Natural killer cell (primary cell): ENCODE measurements around the gene RSPH1. TPM values are rescaled to one million over a fixed set of nuclear protein-coding genes. Genes with fewer than 3 reads are reported as not detected.

Experiments
- ATAC-seq, 3 donors: fragments of 150-1000 bp in 2 of 3; fragments of 200-7000 bp in 1 of 3; cut with Tn5 transposase; 1 replicate in 1 of 3; 2 replicates in 2 of 3; pipeline ENCODE4 v1.10.0; 2021; ENCODE audit warnings: mild to moderate bottlenecking in 2 of 3, moderate library complexity in 2 of 3
- DNase-seq, 2 donors: peaks; one replicate each; pipeline versions ENCODE4 v3.0.0 to v3.0.0-alpha.2; 2013 to 2021; ENCODE audit warnings: mixed read lengths in 1 of 2
- H3K27ac ChIP-seq: one replicate; pipeline ENCODE4 v1.5.1; 2013; ENCODE audit warnings: mild to moderate bottlenecking, low read length
- H3K27me3 ChIP-seq: one replicate; pipeline ENCODE4 v1.6.1; 2013; ENCODE audit warnings: low read length; ENCODE audit not compliant: control insufficient read depth, insufficient read depth
- H3K36me3 ChIP-seq: one replicate; pipeline ENCODE4 v1.6.1; 2013; ENCODE audit warnings: low read length; ENCODE audit not compliant: control insufficient read depth, insufficient read depth
- H3K4me1 ChIP-seq: one replicate; pipeline ENCODE4 v1.6.1; 2013; ENCODE audit warnings: low read length; ENCODE audit not compliant: control insufficient read depth, insufficient read depth
- H3K4me3 ChIP-seq: one replicate; pipeline ENCODE4 v1.5.1; 2013; ENCODE audit warnings: low read length
- H3K9me3 ChIP-seq: one replicate; pipeline ENCODE4 v1.6.1; 2013; ENCODE audit warnings: low read length; ENCODE audit not compliant: control insufficient read depth, insufficient read depth
- H3K27ac Mint-ChIP-seq, 2 donors: one replicate each; pipeline ENCODE4 v1.8.0; 2022; ENCODE audit warnings: mild to moderate bottlenecking in 2 of 2, mixed read lengths in 2 of 2, moderate library complexity in 1 of 2
- H3K27me3 Mint-ChIP-seq, 2 donors: one replicate each; pipeline ENCODE4 v1.8.0; 2022; ENCODE audit warnings: low read depth in 2 of 2, mixed read lengths in 2 of 2
- H3K36me3 Mint-ChIP-seq: one replicate; pipeline ENCODE4 v1.8.0; 2022; ENCODE audit warnings: mixed read lengths
- H3K4me1 Mint-ChIP-seq, 2 donors: one replicate each; pipeline ENCODE4 v1.8.0; 2022; ENCODE audit warnings: mixed read lengths in 2 of 2
- H3K4me3 Mint-ChIP-seq: one replicate; pipeline ENCODE4 v1.8.0; 2022; ENCODE audit warnings: mild to moderate bottlenecking, moderate library complexity, mixed read lengths
- H3K9me3 Mint-ChIP-seq, 2 donors: one replicate each; pipeline ENCODE4 v1.8.0; 2022; ENCODE audit warnings: mixed read lengths in 2 of 2
- CTCF ChIP-seq: fragments of 200-600 bp; IDR thresholded peaks from one replicate; pipeline ENCODE4 v1.8.0; 2022; ENCODE audit warnings: antibody characterized with exemption
- WGBS: methylation state at CpG from one replicate; pipeline ENCODE4 v1.1.7; 2013; ENCODE audit warnings: missing lambda C conversion rate; ENCODE audit not compliant: insufficient coverage; 5-methylcytosine and 5-hydroxymethylcytosine counted together
- intact Hi-C: fragments of 100-400 bp; cut with micrococcal nuclease; formaldehyde crosslinking; loops from one replicate; pipeline ENCODE4 v1.14.2; 2022
- total RNA-seq, 4 donors: library from RNA; stranded (reverse); fragments of 120-200 nt in 1 of 4; gene quantifications; one replicate each; pipeline versions ENCODE4 v1.2.3 to v1.2.4, GENCODE V29; 2013 to 2022

RSPH1 gene
- total RNA-seq, 3 donors from 2014 or later (not counting 1 experiment from before 2014, with no cell fraction given): 0.16 TPM; not detected in 2

DNA sequence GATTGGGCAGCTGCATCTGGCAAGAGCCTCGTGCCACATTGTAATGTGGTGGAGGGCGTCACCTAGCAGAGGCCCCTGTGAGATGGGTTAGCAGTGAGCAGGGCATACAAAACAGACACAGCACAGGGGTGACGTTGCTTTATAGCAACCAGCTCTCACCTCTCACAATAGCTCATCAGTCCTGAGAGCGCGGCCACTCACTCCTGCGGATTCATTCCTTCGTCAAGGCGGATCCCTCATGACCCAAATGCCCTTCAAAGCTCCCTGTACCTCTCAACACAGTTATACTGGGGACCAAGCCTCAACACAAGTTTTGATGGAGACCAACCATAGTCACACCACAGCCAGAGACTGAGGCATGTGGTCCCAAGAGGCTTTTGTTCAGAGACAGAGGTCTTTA is 40.6 kb upstream of the RSPH1 start:
- ATAC-seq (no peak), DNase-seq (no peak)
- Histone ChIP-seq H3K4me3 (no peak overlapping the region), H3K4me1 (peaks cover 10% of the 10 kb centered on the region), H3K27ac (no peak overlapping the region), H3K36me3 (peaks cover 28% of the 10 kb centered on the region), H3K9me3 (no peaks in the 10 kb centered on the region), H3K27me3 (no peaks in the 10 kb centered on the region)
- intact Hi-C loops: no loop called here
- Mint-ChIP-seq H3K36me3 (no peaks in the 10 kb centered on the region), H3K4me1 (no peaks in the 10 kb centered on the region), H3K27ac (no peak overlapping the region), H3K4me3 (no peak overlapping the region), H3K9me3 (no peaks in the 10 kb centered on the region), H3K27me3 (no peaks in the 10 kb centered on the region)
- no peak for TF ChIP-seq CTCF
- 85% methylated on average over 8 of the region's 8 CpGs for WGBS

DNA sequence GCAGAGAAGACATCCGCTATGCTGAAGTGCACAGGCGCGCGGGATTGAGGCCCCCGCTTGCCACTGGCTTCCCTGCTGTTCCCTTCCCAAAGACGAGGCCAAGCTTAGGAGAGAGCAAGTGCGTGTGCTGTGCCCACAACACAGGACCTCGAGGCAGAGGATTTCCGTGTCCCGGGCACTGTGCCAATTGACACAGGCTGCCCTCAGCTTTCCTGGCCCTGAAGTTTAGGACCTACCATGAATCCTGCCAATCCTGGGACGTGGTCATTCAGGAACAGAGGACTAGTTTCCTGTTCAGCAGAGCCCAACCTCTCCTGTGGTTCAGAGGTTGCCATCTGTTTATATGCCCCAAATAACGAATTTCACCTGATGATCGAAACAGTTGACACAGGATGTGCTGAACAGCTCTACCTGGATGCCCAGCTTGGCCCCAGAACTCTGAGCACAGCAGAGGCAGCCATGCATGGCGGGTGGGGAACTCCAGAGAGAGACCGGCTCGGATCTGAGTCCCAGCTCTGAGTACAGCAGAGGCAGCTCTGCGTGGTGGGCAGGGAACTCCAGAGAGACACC is 39.7 kb upstream of the RSPH1 start:
- no peak overlapping the region for H3K4me3 ChIP-seq
- Mint-ChIP-seq H3K9me3 (no peaks in the 10 kb centered on the region), H3K27me3 (no peaks in the 10 kb centered on the region), H3K36me3 (no peaks in the 10 kb centered on the region), H3K4me1 (no peaks in the 10 kb centered on the region), H3K27ac (no peak overlapping the region), H3K4me3 (no peak overlapping the region)
- H3K27ac ChIP-seq: peak overlapping the region; percentile 58
- H3K9me3 ChIP-seq: no peaks in the 10 kb centered on the region
- no peaks in the 10 kb centered on the region for H3K27me3 ChIP-seq
- ATAC-seq: no peak
- DNase-seq: no peak
- peaks cover 28% of the 10 kb centered on the region for H3K36me3 ChIP-seq
- intact Hi-C loops: no loop called here
- H3K4me1 ChIP-seq: peaks cover 10% of the 10 kb centered on the region
- no peak for TF ChIP-seq CTCF
- WGBS: 72% methylated on average over 17 of the region's 17 CpGs

DNA sequence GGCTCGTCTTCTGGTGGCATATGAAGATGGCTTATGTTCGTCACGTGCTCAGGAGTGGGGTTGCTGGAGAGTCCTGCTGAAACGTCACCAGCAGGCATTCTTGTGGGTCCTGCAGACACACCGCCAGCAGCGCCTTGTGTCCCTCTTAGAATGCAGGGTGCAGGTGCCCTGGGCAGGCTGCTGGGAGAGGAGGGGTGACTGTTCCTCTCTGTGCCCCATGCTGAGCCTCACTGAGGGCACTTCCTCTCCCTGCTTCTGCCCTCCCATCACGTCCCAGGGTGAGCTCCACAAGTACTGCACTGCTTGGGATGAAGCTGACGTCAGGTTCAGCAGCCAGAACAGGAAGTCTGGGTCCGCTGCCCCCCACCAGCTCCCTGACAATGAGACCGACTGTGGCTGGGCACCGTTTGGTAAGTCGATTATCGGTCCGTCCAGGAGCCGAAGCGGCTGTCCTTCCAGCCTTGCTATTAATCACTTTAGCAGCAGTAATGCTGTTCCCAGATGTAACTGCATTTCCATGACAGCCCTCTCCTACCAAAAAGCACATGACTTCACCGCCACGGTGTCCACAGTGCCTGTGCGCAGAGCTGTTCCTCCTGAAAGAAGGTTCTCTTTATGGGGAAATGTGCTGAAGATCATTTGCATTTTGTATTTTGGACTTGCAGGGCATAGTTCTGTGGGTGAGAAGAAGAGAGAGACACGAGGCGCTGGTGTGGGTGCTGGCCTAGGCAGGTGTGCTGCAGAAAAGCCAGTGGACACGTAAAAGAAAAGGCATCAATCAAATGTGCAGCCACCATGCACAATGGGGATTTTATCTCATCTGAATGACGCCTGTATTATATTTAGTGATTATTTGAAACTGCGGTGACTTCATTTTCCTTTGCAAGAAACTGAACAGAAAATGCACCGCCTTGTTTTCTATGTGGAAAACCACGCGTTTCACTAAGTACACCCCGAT is 38.7 kb upstream of the RSPH1 start:
- Histone ChIP-seq H3K27me3 (no peaks in the 10 kb centered on the region), H3K4me1 (peaks cover 10% of the 10 kb centered on the region), H3K36me3 (peaks cover 25% of the 10 kb centered on the region), H3K9me3 (no peaks in the 10 kb centered on the region), H3K27ac (peak overlapping the region; percentile 58), H3K4me3 (no peak overlapping the region)
- TF ChIP-seq CTCF: no peak
- intact Hi-C loops: no loop called here
- H3K9me3 Mint-ChIP-seq: no peaks in the 10 kb centered on the region
- 60% methylated on average over 28 of the region's 28 CpGs for WGBS
- ATAC-seq: no peak
- no peaks in the 10 kb centered on the region for H3K36me3 Mint-ChIP-seq
- H3K27me3 Mint-ChIP-seq: no peaks in the 10 kb centered on the region
- no peak overlapping the region for H3K27ac Mint-ChIP-seq
- H3K4me3 Mint-ChIP-seq: no peak overlapping the region
- DNase-seq: no peak
- no peaks in the 10 kb centered on the region for H3K4me1 Mint-ChIP-seq
